Bronchial epithelial cell (primary cell): Measurements from ENCODE around the gene PCDHA8. TPM values are rescaled to one million over a fixed set of nuclear protein-coding genes. Genes with fewer than 3 reads are reported as not detected.
"Not testable (repeated sequence)": the region's sequence is repeated elsewhere in the genome, so short reads cannot be mapped to it uniquely, and the experiment has no call there.

ENCODE experiments used
- DNase-seq: peaks from one replicate; pipeline ENCODE4 v3.0.0-alpha.2; 2010; ENCODE audit warnings: low read depth
- FAIRE-seq: peaks from 2 replicates; lab custom pipeline; 2011; peaks lifted over from hg19 to GRCh38; lab: Jason Lieb, UNC
- H3K27me3 ChIP-seq: 2 replicates; pipeline ENCODE4 v1.5.1; 2011; ENCODE audit warnings: low read length; ENCODE audit not compliant: control insufficient read depth, insufficient read depth
- H3K36me3 ChIP-seq: 2 replicates; pipeline ENCODE4 v1.5.1; 2011; ENCODE audit warnings: low read length; ENCODE audit not compliant: control insufficient read depth, insufficient read depth
- H3K4me3 ChIP-seq: 2 replicates; pipeline ENCODE4 v1.5.1; 2011; ENCODE audit warnings: mild to moderate bottlenecking, low read depth, low read length, control low read depth
- CTCF ChIP-seq: IDR thresholded peaks from 2 replicates; pipeline ENCODE4 v1.5.1; 2011; ENCODE audit warnings: mild to moderate bottlenecking, moderate library complexity, low read length, control low read depth, inconsistent platforms; ENCODE audit not compliant: insufficient read depth, severe bottlenecking
- total RNA-seq: library from RNA; depleted of rRNA; stranded (reverse); fragments of >200 nt; gene quantifications from 2 replicates; pipeline ENCODE4 v1.2.1, GENCODE V29; 2014

The PCDHA8 gene
- total RNA-seq, 1 donor from 2014 or later = not detected

GRCh38 chr5:140842798-140843733, 2.1 kb downstream of the PCDHA8 start:
- no peak for TF ChIP-seq CTCF
- no peak for FAIRE-seq

DNA sequence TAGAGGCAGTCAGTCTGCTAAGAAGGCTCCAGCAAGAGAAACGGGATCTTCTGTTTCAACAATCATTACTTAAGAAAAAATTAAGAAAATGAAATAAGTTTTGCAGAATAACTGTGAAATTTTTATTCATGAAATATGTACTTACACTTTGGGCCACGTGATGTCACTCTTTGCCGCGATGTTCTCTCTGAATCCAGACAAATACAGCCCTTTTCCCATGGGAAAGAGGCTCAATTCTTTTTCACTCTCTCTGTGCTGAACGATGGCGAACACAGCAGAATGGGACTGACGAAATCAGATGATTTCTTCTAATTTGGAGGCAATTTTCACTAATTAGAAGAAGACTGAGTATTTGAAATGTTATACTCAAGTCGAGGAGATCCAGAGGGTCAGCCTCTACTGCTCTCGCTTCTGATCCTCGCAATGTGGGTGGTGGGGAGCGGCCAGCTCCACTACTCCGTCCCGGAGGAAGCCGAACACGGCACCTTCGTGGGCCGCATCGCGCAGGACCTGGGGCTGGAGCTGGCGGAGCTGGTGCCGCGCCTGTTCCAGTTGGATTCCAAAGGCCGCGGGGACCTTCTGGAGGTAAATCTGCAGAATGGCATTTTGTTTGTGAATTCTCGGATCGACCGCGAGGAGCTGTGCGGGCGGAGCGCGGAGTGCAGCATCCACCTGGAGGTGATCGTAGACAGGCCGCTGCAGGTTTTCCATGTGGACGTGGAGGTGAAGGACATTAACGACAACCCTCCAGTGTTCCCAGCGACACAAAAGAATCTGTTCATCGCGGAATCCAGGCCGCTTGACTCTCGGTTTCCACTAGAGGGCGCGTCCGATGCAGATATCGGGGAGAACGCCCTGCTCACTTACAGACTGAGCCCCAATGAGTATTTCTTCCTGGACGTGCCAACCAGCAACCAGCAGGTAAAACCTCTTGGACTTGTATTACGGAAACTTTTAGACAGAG, 7.4 kb downstream of the PCDHA8 start, which contains the start of gene PCDHA9:
Gene PCDHA9, plus strand, starts transcription at position 244 of the 964 bp plus-strand sequence. Its CDS starts 114 bp downstream, at position 358.
- H3K4me3 ChIP-seq, H3K27me3 ChIP-seq, DNase-seq, FAIRE-seq, H3K36me3 ChIP-seq: not testable (repeated sequence)

More at GRCh38 chr5:140842798-140843733, 2.1 kb downstream of the PCDHA8 start:
- Histone ChIP-seq H3K4me3 (no peak overlapping the region), H3K36me3 (no peaks in the 10 kb centered on the region), H3K27me3 (no peaks in the 10 kb centered on the region)
- DNase-seq = no peak

DNA sequence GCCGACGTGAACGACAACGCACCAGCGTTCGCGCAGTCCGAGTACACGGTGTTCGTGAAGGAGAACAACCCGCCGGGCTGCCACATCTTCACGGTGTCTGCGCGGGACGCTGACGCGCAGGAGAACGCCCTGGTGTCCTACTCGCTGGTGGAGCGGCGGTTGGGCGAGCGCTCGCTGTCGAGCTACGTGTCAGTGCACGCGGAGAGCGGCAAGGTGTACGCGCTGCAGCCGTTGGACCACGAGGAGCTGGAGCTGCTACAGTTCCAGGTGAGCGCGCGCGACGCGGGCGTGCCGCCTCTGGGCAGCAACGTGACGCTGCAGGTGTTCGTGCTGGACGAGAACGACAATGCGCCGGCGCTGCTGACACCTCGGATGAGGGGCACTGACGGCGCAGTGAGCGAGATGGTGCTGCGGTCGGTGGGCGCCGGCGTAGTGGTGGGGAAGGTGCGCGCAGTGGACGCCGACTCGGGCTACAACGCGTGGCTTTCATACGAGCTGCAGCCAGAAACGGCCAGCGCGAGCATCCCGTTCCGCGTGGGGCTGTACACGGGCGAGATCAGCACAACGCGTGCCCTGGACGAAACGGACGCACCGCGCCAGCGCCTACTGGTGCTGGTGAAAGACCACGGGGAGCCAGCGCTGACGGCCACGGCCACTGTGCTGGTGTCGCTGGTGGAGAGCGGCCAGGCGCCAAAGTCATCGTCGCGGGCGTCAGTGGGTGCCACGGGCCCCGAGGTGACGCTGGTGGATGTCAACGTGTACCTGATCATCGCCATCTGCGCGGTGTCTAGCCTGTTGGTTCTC, 9.0 kb downstream of the PCDHA8 start:
- not testable (repeated sequence) for DNase-seq, H3K36me3 ChIP-seq, H3K27me3 ChIP-seq, H3K4me3 ChIP-seq, FAIRE-seq

- DNase-seq (peak; percentile 7), FAIRE-seq (no peak)
- Histone ChIP-seq H3K27me3 (no peaks in the 10 kb centered on the region), H3K36me3 (no peaks in the 10 kb centered on the region), H3K4me3 (no peak within 1 kb of the TSS)
- no peak for TF ChIP-seq CTCF
Measured at GRCh38 chr5:140855772-140856674, 15.0 kb downstream of the PCDHA8 start, which contains the start of gene PCDHA10. Gene PCDHA10 (plus strand): TSS chr5:140855897. CDS start chr5:140856049, 152 bp downstream.

DNA sequence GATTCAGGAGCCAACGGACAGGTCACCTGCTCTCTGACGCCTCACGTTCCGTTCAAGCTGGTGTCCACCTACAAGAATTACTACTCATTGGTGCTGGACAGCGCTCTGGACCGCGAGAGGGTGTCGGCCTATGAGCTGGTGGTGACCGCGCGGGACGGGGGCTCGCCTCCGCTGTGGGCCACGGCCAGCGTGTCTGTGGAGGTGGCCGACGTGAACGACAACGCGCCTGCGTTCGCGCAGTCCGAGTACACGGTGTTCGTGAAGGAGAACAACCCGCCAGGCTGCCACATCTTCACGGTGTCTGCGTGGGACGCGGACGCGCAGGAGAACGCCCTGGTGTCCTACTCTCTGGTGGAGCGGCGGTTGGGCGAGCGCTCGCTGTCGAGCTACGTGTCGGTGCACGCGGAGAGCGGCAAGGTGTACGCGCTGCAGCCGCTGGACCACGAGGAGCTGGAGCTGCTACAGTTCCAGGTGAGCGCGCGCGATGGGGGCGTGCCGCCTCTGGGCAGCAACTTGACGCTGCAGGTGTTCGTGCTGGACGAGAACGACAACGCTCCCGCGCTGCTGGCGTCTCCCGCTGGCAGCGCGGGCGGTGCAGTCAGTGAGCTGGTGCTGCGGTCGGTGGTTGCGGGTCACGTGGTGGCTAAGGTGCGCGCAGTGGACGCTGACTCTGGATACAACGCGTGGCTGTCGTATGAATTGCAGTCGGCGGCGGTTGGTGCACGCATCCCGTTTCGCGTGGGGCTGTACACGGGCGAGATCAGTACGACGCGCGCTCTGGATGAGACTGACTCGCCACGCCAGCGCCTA, 16.4 kb downstream of the PCDHA8 start:
- H3K4me3 ChIP-seq = no peak overlapping the region
- no peaks in the 10 kb centered on the region for H3K27me3 ChIP-seq
- no peaks in the 10 kb centered on the region for H3K36me3 ChIP-seq
- TF ChIP-seq CTCF = no peak
- FAIRE-seq (no peak), DNase-seq (no peak)
